Neural progenitor cell (in vitro differentiated cells): ENCODE data around the gene SNX5. TPM values are rescaled to one million over a fixed set of nuclear protein-coding genes. Genes with fewer than 3 reads are reported as not detected.

Experiments used
- DNase-seq: peaks from one replicate; pipeline ENCODE4 v3.0.0-alpha.2; 2016; ENCODE audit warnings: low spot score
- H2AFZ ChIP-seq: fragments of 200-600 bp; sonication (generic); replicated peaks from 2 replicates; pipeline ENCODE4 v1.6.1; 2016; ENCODE audit warnings: antibody characterized with exemption
- H3F3A ChIP-seq: fragments of 200-600 bp; sonication (generic); 2 replicates; pipeline ENCODE4 v1.6.1; 2016; ENCODE audit warnings: antibody characterized with exemption, low read depth
- H3K27ac ChIP-seq: fragments of 200-600 bp; sonication (generic); 2 replicates; pipeline ENCODE4 v1.5.1; 2016; ENCODE audit warnings: mild to moderate bottlenecking
- H3K27me3 ChIP-seq: fragments of 200-600 bp; sonication (generic); 2 replicates; pipeline ENCODE4 v1.6.1; 2016; ENCODE audit warnings: mild to moderate bottlenecking, moderate library complexity
- H3K36me3 ChIP-seq: fragments of 200-600 bp; sonication (generic); 2 replicates; pipeline ENCODE4 v1.5.1; 2016
- H3K4me1 ChIP-seq: fragments of 200-600 bp; sonication (generic); 2 replicates; pipeline ENCODE4 v1.6.1; 2016; ENCODE audit warnings: mixed run types
- H3K4me2 ChIP-seq: fragments of 200-600 bp; sonication (generic); 2 replicates; pipeline ENCODE4 v1.6.1; 2016
- H3K4me3 ChIP-seq: fragments of 200-600 bp; sonication (generic); 2 replicates; pipeline ENCODE4 v1.5.1; 2016
- H3K79me2 ChIP-seq: fragments of 200-600 bp; sonication (generic); 2 replicates; pipeline ENCODE4 v1.6.1; 2016; ENCODE audit warnings: low read depth
- H3K9ac ChIP-seq: fragments of 200-600 bp; sonication (generic); 2 replicates; pipeline ENCODE4 v1.6.1; 2016
- H3K9me3 ChIP-seq: fragments of 200-600 bp; sonication (generic); 2 replicates; pipeline ENCODE4 v1.5.1; 2016; ENCODE audit warnings: low read depth
- H4K20me1 ChIP-seq: fragments of 200-600 bp; sonication (generic); 2 replicates; pipeline ENCODE4 v1.6.1; 2016; ENCODE audit warnings: low read depth
- H3K27ac Mint-ChIP-seq: 3 replicates; pipeline ENCODE4 v1.8.0; 2021; ENCODE audit warnings: mixed read lengths
- H3K27me3 Mint-ChIP-seq: 2 replicates; pipeline ENCODE4 v1.8.0; 2022; ENCODE audit warnings: low read depth, mild to moderate bottlenecking, inconsistent platforms, moderate library complexity, mixed read lengths; ENCODE audit not compliant: insufficient read depth
- H3K36me3 Mint-ChIP-seq: 3 replicates; pipeline ENCODE4 v1.8.0; 2021; ENCODE audit warnings: mixed read lengths
- H3K4me1 Mint-ChIP-seq: 3 replicates; pipeline ENCODE4 v1.8.0; 2021; ENCODE audit warnings: mixed read lengths
- H3K4me3 Mint-ChIP-seq: 3 replicates; pipeline ENCODE4 v1.8.0; 2021; ENCODE audit warnings: mild to moderate bottlenecking, moderate library complexity, mixed read lengths
- H3K9me3 Mint-ChIP-seq: 3 replicates; pipeline ENCODE4 v1.8.0; 2020; ENCODE audit warnings: mixed read lengths
- CTCF ChIP-seq: fragments of 200-600 bp; sonication (generic); IDR thresholded peaks from 2 replicates; pipeline ENCODE4 v1.5.1; 2017; ENCODE audit warnings: antibody characterized with exemption, mild to moderate bottlenecking
- EZH2 ChIP-seq: fragments of 200-600 bp; sonication (generic); IDR thresholded peaks from 2 replicates; pipeline ENCODE4 v1.6.1; 2017; ENCODE audit warnings: antibody characterized with exemption, mild to moderate bottlenecking, moderate library complexity
- EZH2phosphoT487 ChIP-seq: fragments of 200-600 bp; sonication (generic); IDR thresholded peaks from 2 replicates; pipeline ENCODE4 v1.6.1; 2017; ENCODE audit warnings: antibody characterized with exemption
- total RNA-seq: library from RNA; depleted of rRNA; stranded (reverse); fragments of >200 nt; gene quantifications from 2 replicates; pipeline ENCODE4 v1.2.3, GENCODE V29; 2015; ENCODE audit warnings: low replicate concordance

Gene SNX5
- total RNA-seq, 1 donor from 2014 or later = 226 TPM

- peak overlapping the region; percentile 14 for H3K27ac ChIP-seq
- H4K20me1 ChIP-seq = peaks cover 54% of the 10 kb centered on the region
- H3K27me3 ChIP-seq = no peaks in the 10 kb centered on the region
- no peaks in the 10 kb centered on the region for H3K9me3 ChIP-seq
- Mint-ChIP-seq H3K4me3 (peak overlapping the region; percentile 93), H3K9me3 (no peaks in the 10 kb centered on the region), H3K27ac (peak overlapping the region; percentile 92), H3K36me3 (peaks cover 12% of the 10 kb centered on the region), H3K27me3 (no peaks in the 10 kb centered on the region), H3K4me1 (peaks cover 46% of the 10 kb centered on the region)
- H3K79me2 ChIP-seq = peaks cover 97% of the 10 kb centered on the region
- peak; percentile 59 for DNase-seq
- TF ChIP-seq EZH2phosphoT487 (no peak), EZH2 (no peak), CTCF (no peak)
- peak overlapping the region; percentile 95 for H3K4me2 ChIP-seq
- H3K9ac ChIP-seq = peak overlapping the region; percentile 95
- H3K4me3 ChIP-seq = peak overlapping the region; percentile 88
- H3K4me1 ChIP-seq = peaks cover 22% of the 10 kb centered on the region
- no peak overlapping the region for H2AFZ ChIP-seq
- H3F3A ChIP-seq = peaks cover 24% of the 10 kb centered on the region
- H3K36me3 ChIP-seq = peaks cover 3% of the 10 kb centered on the region
Observed at GRCh38 chr20:17971300-17972013, 2.9 kb upstream of the SNX5 start.

- Mint-ChIP-seq H3K9me3 (no peaks in the 10 kb centered on the region), H3K4me1 (peaks cover 60% of the 10 kb centered on the region), H3K27ac (peak overlapping the region; percentile 92), H3K36me3 (peaks cover 5% of the 10 kb centered on the region), H3K4me3 (peak overlapping the region; percentile 93), H3K27me3 (no peaks in the 10 kb centered on the region)
- no peak overlapping the region for H2AFZ ChIP-seq
- peak overlapping the region; percentile 88 for H3K4me3 ChIP-seq
- peak; percentile 23 for DNase-seq
- H3F3A ChIP-seq = peaks cover 25% of the 10 kb centered on the region
- peaks cover 66% of the 10 kb centered on the region for H4K20me1 ChIP-seq
- TF ChIP-seq EZH2 (no peak), EZH2phosphoT487 (no peak), CTCF (no peak)
- H3K4me2 ChIP-seq = peak overlapping the region; percentile 95
- no peaks in the 10 kb centered on the region for H3K9me3 ChIP-seq
- H3K36me3 ChIP-seq = peaks cover 3% of the 10 kb centered on the region
- peak overlapping the region; percentile 95 for H3K9ac ChIP-seq
- peaks cover 33% of the 10 kb centered on the region for H3K4me1 ChIP-seq
- H3K27me3 ChIP-seq = no peaks in the 10 kb centered on the region
- H3K79me2 ChIP-seq = peaks cover 97% of the 10 kb centered on the region
- no peak overlapping the region for H3K27ac ChIP-seq
Observed at GRCh38 chr20:17969884-17970409, 1.4 kb upstream of the SNX5 start.

GRCh38 chr20:17969278-17969883, 787 bp upstream of the SNX5 start:
- H3K4me2 ChIP-seq = peak overlapping the region; percentile 95
- Mint-ChIP-seq H3K27ac (peak overlapping the region; percentile 92), H3K4me3 (peak overlapping the region; percentile 93), H3K27me3 (no peaks in the 10 kb centered on the region), H3K36me3 (peaks cover 9% of the 10 kb centered on the region), H3K9me3 (no peaks in the 10 kb centered on the region), H3K4me1 (peaks cover 63% of the 10 kb centered on the region)
- TF ChIP-seq CTCF = no peak
- TF ChIP-seq EZH2 = no peak
- no peak for TF ChIP-seq EZH2phosphoT487
- peak overlapping the region; percentile 62 for H2AFZ ChIP-seq
- H3K4me1 ChIP-seq = peaks cover 39% of the 10 kb centered on the region
- H3K4me3 ChIP-seq = peak overlapping the region; percentile 88
- peak; percentile 75 for DNase-seq
- peak overlapping the region; percentile 95 for H3K9ac ChIP-seq
- H3K27me3 ChIP-seq = no peaks in the 10 kb centered on the region
- H3K27ac ChIP-seq = peak overlapping the region; percentile 100
- H3K9me3 ChIP-seq = no peaks in the 10 kb centered on the region
- peaks cover 68% of the 10 kb centered on the region for H4K20me1 ChIP-seq
- H3K79me2 ChIP-seq = peaks cover 97% of the 10 kb centered on the region
- H3F3A ChIP-seq = peaks cover 25% of the 10 kb centered on the region
- H3K36me3 ChIP-seq = peaks cover 3% of the 10 kb centered on the region
